ENCODE measurements around the gene CD302.

GRCh38 chr2:159788253-159788652, 9.8 kb downstream of the CD302 start:
- TF ChIP-seq CTCF (IDR thresholded peaks at IDR 0.05 in 2 of 3, conservative IDR thresholded peaks at IDR 0.05 in 1 of 3; ENCODE audit: control insufficient read depth in 2 of 3, extremely low read depth in 1 of 3, insufficient read depth in 1 of 3, low read depth in 3 of 3, low read length in 3 of 3) (no peak), PAX5 (IDR thresholded peaks at IDR 0.05; ENCODE audit: borderline replicate concordance, low read depth, low read length) (no peak), POLR2AphosphoS5 (IDR thresholded peaks at IDR 0.05; ENCODE audit: low read length) (no peak)
